SH-SY5Y (cell line): ENCODE data around the gene SLC38A5.

ENCODE experiments used
- GATA2 ChIP-seq: IDR thresholded peaks from 2 replicates; pipeline ENCODE4 v1.6.1; 2011; ENCODE audit warnings: mild to moderate bottlenecking, low read depth, low read length
- GATA3 ChIP-seq: IDR thresholded peaks from 2 replicates; pipeline ENCODE4 v1.6.1; 2011; ENCODE audit warnings: low read depth, mild to moderate bottlenecking, low read length, moderate library complexity

SLC38A5 gene

DNA sequence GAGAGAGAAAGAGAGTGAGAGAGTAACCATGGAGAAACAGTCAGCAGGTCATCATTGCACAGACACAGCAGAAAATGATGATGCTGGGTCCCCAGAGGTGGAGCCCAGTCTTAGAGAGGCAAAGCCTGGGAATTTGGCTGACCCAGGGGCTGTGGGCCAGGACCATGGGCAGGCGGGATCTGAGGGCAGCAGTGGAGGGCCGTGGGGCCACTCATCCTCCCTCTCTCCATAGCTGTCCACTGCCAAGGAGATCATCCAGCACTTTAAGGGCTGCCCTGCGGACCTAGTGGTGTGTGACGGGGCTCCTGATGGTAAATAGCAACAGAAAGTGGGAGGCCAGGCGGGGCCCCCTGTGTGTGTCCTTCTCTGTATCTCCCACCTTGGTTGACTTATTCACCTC is 8.7 kb upstream of the SLC38A5 start:
- no peak for TF ChIP-seq GATA3
- no peak for TF ChIP-seq GATA2

- no peak for TF ChIP-seq GATA3
- no peak for TF ChIP-seq GATA2
Observed at GRCh38 chrX:48477960-48478755, 8.1 kb upstream of the SLC38A5 start.

- TF ChIP-seq GATA3: no peak
- no peak for TF ChIP-seq GATA2
Observed at GRCh38 chrX:48476919-48477318, 6.9 kb upstream of the SLC38A5 start.

- TF ChIP-seq GATA2 (no peak), GATA3 (no peak)
Observed at GRCh38 chrX:48475774-48476577, 5.9 kb upstream of the SLC38A5 start, which contains the start of gene FTSJ1. TSS of gene FTSJ1 (plus strand) at chrX:48476199. CDS start at chrX:48478048, 1,849 bp downstream.

DNA sequence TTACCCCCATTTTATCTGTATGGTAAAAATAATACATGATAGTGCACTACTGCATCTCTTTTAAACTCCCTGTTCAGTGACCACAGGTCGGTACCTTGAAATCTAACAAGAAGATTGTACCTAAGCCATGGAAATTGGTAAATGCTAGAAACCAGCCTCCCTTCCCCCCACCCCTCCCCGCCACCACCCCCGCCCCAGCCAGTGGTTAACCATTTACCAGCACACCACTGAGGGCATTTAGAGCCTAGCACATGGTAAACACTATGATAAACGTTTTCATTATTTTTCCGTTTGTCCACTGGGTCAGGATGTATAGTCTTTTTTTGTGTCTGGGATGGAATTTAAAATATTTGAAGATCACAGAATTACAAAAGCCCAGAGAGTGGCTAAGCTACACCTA is 5.2 kb upstream of the SLC38A5 start:
- TF ChIP-seq GATA2 (no peak), GATA3 (no peak)

DNA sequence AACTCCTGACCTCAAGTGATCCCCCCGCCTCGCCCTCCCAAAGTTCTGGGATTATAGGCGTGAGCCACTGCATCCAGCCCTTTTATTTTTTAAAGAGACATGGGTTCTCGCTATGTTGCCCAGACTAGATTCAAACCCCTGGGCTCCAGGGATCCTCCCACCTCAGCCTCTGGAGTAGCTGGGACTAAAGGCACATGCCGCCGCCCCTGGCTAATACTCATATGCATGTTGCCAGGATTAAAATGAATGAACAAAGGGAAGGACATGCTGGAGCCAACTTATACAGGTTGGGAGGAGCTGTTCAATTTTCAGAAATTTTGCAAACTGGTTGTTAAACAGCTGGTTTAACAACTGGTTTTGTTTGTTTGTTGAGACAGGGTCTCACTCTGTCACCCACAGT is 4.5 kb upstream of the SLC38A5 start:
- no peak for TF ChIP-seq GATA3
- no peak for TF ChIP-seq GATA2

GRCh38 chrX:48474127-48474526 is 4.1 kb upstream of the SLC38A5 start:
- TF ChIP-seq GATA3: no peak
- no peak for TF ChIP-seq GATA2

GRCh38 chrX:48473704-48473990 is 3.6 kb upstream of the SLC38A5 start:
- TF ChIP-seq GATA2 (no peak), GATA3 (no peak)

- no peak for TF ChIP-seq GATA2
- TF ChIP-seq GATA3: no peak
Observed at GRCh38 chrX:48472851-48473703, 3.0 kb upstream of the SLC38A5 start.

DNA sequence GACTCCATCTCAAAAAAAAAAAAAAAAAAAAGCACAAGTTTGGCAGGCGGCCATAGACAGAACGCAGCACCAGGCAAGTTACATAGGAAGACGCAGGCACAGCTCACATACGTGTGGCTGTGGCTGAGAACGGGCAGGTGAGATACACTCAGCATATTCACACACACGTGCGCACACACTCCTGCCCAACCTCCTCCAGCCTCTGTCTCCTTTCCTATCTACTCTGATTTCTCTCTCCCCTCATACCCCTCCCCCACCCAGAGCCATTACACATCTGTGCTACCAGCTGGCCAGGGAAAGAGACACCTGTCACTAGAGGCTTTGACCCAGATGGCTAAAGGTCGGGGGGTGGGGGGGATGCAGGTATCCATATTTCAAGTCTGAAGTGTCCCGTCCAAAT is 2.2 kb upstream of the SLC38A5 start:
- TF ChIP-seq GATA2: no peak
- no peak for TF ChIP-seq GATA3

GRCh38 chrX:48471504-48471903 is 1.4 kb upstream of the SLC38A5 start:
- no peak for TF ChIP-seq GATA3
- TF ChIP-seq GATA2: no peak

DNA sequence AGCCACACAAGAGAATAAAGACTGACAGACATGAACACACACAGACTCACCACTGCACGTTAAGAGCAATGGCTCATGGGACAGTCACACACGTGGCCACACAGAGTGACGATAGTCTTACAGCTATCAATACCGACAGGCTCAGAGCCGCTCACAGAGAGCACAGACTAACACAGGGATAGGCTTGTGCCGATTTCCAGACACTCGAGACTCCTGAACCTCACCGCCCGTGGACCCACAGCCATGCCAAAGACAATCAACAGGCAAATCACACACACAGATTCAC is 716 bp upstream of the SLC38A5 start:
- TF ChIP-seq GATA2 (no peak), GATA3 (no peak)

DNA sequence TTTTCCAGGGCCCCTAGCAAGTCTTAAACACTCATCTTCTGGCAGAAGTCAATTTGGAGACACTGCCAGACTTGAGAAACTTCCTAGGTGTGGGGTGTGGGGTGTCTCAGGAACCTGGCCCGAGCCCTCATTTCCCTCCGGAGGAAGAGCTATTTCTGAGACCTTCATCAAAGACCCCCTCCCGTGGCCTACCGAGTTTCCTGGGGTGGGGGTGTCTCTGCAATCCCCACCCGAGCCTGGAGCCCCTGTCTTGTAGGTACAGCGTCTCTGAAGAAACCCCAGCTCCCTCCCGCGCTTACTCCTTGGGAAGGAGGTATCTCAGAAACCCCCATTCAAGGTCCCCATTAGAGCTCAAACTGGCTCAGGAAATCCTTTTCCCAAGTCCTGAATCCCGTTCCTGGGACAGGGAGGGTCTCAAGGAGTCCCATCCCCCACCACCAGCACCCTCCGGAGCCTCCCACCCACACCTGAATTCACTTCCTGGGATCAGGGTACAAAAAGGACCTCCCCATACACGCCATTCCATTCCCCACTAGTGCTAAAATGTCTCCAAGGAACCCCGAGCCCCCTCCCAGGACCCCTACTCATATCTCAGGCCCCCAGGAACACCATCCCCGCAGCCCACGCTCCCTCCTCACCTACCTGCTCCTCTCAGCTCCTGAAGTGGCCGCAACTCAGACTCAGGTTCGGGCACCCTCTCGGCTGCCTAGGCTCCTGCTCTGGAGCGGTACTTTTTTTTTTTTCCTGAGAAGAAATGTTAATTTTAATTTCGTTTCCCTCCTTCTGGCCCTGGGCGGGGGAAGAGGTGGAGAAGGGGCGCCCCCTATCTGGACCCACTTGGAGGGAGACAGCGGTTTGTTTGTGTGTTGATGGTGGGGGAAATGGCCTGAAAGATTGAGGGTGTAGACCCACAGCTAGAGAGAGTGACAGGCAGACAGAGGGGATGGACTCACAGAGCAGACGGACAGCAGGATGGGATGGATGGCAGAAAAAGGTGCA is 1.1 kb downstream of the SLC38A5 start:
- TF ChIP-seq GATA2 (no peak), GATA3 (no peak)
